NT2/D1 (cell line): ENCODE data around the gene UBE3A.

Source experiments
- SUZ12 ChIP-seq: IDR thresholded peaks from 2 replicates; pipeline ENCODE4 v1.6.1; 2011; ENCODE audit not compliant: insufficient read length, insufficient read depth; ENCODE audit errors: extremely low read depth
- YY1 ChIP-seq: IDR thresholded peaks from 2 replicates; pipeline ENCODE4 v1.6.1; 2011; ENCODE audit not compliant: insufficient read length, insufficient read depth

- TF ChIP-seq SUZ12 (no peak), YY1 (no peak)
These were observed 32.6 kb downstream of the UBE3A start for GRCh38 chr15:25406261-25406660.
